ENCODE measurements around the gene ALG12. TPM values are rescaled to one million over a fixed set of nuclear protein-coding genes. Genes with fewer than 3 reads are reported as not detected.

ALG12 gene
- total RNA-seq, 1 donor from 2014 or later, result 25.9 TPM

DNA sequence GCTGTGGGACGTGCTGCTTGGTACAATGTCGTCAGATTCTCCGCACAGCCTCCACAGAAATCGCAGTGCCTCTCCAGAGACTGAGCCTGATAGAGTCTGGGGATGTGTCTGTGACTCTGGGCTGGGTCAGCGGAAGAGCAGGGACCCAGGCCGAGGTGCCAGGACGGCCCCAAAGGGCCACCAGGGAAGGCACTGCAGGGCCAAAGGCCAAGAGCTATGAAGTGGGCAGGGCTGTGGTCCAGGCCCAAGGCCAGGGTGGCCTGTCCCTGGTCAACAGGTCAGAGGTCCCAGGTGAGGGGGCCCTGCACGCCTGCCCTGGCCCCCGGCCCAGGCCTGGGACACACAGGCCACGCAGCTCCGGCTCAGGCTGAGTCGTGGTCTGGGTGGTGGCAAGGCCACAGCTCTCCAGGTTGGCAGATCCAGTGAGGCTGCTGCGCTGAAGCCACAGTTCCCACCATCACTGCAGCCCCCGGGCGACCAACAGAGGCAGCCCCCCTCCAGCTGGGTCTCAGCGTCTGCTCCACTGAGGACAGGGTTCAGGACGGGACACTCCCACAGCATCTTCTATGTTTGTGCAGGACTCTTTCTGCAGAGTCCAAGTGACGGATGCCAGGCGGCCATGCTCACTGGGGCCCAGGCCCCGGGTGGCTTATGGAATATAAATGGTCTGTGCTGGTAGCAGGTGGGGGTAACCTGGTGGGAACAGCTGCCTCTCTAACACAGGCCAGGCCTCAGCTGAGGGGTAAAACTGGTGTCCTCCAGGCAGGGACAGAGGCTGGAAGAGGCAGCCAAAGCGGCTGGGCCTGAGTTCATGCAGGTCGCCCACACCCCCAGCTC, 37.6 kb upstream of the ALG12 start:
- Histone ChIP-seq H3K4me1 (peaks cover 79% of the 10 kb centered on the region), H3K4me3 (no peak overlapping the region), H3K36me3 (no peaks in the 10 kb centered on the region), H3K27me3 (ENCODE audit: low read depth) (no peaks in the 10 kb centered on the region), H3K9me3 (no peaks in the 10 kb centered on the region), H3K27ac (peak overlapping the region; percentile 91)
- ATAC-seq (no peak), DNase-seq (no peak)
- TF ChIP-seq, protein P1, sequence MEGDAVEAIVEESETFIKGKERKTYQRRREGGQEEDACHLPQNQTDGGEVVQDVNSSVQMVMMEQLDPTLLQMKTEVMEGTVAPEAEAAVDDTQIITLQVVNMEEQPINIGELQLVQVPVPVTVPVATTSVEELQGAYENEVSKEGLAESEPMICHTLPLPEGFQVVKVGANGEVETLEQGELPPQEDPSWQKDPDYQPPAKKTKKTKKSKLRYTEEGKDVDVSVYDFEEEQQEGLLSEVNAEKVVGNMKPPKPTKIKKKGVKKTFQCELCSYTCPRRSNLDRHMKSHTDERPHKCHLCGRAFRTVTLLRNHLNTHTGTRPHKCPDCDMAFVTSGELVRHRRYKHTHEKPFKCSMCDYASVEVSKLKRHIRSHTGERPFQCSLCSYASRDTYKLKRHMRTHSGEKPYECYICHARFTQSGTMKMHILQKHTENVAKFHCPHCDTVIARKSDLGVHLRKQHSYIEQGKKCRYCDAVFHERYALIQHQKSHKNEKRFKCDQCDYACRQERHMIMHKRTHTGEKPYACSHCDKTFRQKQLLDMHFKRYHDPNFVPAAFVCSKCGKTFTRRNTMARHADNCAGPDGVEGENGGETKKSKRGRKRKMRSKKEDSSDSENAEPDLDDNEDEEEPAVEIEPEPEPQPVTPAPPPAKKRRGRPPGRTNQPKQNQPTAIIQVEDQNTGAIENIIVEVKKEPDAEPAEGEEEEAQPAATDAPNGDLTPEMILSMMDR (IDR thresholded peaks at IDR 0.05), result no peak
- intact Hi-C loops (cut with DNase I), result no loop called here

- intact Hi-C loops (cut with DNase I), result no loop called here
- Histone ChIP-seq H3K4me3 (no peak overlapping the region), H3K4me1 (peaks cover 79% of the 10 kb centered on the region), H3K9me3 (no peaks in the 10 kb centered on the region), H3K27me3 (ENCODE audit: low read depth) (no peaks in the 10 kb centered on the region), H3K27ac (peak overlapping the region; percentile 91), H3K36me3 (no peaks in the 10 kb centered on the region)
- DNase-seq, result peak; percentile 54
- ATAC-seq, result no peak
- TF ChIP-seq, protein P1 (IDR thresholded peaks at IDR 0.05), result no peak
Observed at GRCh38 chr22:49954991-49955580, 36.8 kb upstream of the ALG12 start.

DNA sequence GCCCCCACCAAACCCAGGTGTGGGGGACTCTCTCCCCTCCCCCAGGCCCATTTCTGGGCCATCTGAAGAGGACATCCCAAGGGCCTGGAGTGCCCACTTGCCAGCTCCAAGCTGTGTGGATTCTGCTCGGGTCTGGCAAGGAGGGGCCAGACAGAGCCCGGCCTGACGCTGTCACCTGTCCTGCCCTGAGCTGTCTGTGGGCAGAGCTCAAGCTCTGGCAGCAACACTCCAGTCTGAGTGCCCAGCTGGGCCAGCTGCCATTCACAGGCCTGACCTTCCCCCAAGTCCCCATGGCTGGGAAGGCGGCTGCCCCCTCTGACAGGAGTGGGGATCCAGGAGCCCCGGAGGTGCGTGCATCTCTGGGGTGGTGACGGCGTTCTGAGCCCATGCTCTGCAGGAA, 36.1 kb upstream of the ALG12 start:
- DNase-seq, result peak; percentile 85
- peak overlapping the region; percentile 91 for H3K27ac ChIP-seq
- H3K9me3 ChIP-seq, result no peaks in the 10 kb centered on the region
- H3K36me3 ChIP-seq, result no peaks in the 10 kb centered on the region
- H3K27me3 ChIP-seq (ENCODE audit: low read depth), result no peaks in the 10 kb centered on the region
- H3K4me3 ChIP-seq, result no peak overlapping the region
- TF ChIP-seq, protein P1 (IDR thresholded peaks at IDR 0.05), result no peak
- peaks cover 78% of the 10 kb centered on the region for H3K4me1 ChIP-seq
- intact Hi-C loops (cut with DNase I), result no loop called here
- ATAC-seq, result peak; percentile 34 to 43

- DNase-seq (no peak), ATAC-seq (peak in 1 of 2 donors; percentile 2)
- H3K4me1 ChIP-seq, result peaks cover 72% of the 10 kb centered on the region
Observed at GRCh38 chr22:49953680-49954344, 35.6 kb upstream of the ALG12 start.

More at GRCh38 chr22:49953680-49954344, 35.6 kb upstream of the ALG12 start:
- Histone ChIP-seq H3K9me3 (no peaks in the 10 kb centered on the region), H3K4me3 (peak overlapping the region; percentile 17), H3K36me3 (no peaks in the 10 kb centered on the region), H3K27ac (peak overlapping the region; percentile 91), H3K27me3 (ENCODE audit: low read depth) (no peaks in the 10 kb centered on the region)
- TF ChIP-seq, protein P1 (IDR thresholded peaks at IDR 0.05), result no peak
- intact Hi-C loops (cut with DNase I), result no loop called here

Data from lower lobe of right lung (tissue), 2 donors.